CD4-positive, alpha-beta T cell treated with Interleukin-4 for 1 hour (primary cell): ENCODE results near the gene SERINC1.

Experiments
- DNase-seq, 2 donors: peaks; one replicate each; pipeline ENCODE4 v3.0.0-alpha.2; 2020 to 2022

SERINC1 gene

GRCh38 chr6:122431780-122432179 lies 39.8 kb downstream of the SERINC1 start:
- DNase-seq, result no peak

GRCh38 chr6:122429323-122429722 lies 42.3 kb downstream of the SERINC1 start:
- no peak for DNase-seq

GRCh38 chr6:122428781-122429180 lies 42.8 kb downstream of the SERINC1 start:
- DNase-seq, result no peak

- no peak for DNase-seq
Observed at GRCh38 chr6:122426597-122426996, 45.0 kb downstream of the SERINC1 start.

DNA sequence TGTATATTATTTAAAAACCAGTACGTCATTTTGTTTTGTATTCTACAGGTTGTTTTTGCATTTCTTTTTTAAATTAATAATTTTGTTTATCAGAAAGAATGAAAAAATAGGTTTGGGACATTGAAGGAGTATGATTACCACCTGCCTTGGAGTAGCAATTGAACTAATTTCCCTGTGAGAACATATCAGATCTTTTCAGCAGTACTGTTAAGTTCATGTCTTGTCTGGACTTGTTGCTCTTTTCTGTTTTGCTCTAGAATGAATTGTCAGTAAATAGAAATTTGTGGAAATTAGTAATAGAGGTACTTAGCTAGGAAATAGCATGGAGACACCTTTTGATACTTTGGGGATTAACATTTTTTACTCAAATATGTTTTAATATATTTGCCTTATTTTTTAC lies 47.9 kb downstream of the SERINC1 start:
- DNase-seq, result no peak

- DNase-seq, result no peak
Observed at GRCh38 chr6:122422614-122423267, 48.9 kb downstream of the SERINC1 start.

DNA sequence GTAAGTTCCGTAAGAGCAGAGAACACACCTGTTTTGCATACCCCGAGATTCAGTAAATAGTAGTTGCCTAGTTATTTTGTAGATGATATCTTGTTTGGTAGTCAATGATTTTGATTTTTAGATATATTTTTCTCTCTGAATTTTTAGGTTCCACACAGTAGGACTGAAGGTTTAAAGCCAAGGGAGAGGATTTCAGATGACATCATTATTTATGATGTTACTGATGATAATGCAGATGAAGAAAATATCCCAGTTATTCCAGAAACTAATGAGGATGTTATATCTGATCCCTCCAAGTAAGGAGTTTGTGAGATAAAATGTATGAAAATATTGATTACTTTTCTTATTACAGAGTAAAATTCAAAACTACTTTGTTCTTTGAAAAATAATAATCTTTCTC lies 49.6 kb downstream of the SERINC1 start:
- no peak for DNase-seq

- DNase-seq, result no peak
Observed at GRCh38 chr6:122416825-122417224, 54.8 kb downstream of the SERINC1 start.

DNA sequence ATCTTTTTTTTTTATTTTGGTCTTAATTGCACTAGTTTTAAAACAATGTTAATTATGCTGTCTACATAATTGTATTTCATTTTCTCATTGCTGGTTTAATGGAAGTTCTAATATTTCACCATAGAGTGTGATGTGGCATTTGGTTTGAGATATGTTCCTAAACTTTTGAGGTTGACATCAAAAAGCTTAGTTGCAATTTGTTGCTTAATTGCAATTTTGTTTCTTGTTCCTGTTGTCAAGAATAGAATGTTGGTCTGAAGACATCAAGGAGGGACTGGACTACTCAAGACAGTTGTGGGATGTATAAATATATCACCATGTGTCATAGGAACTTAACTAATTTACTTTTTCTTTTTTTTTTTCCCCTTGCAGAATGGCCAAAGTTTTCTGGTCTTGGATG lies 59.6 kb downstream of the SERINC1 start:
- no peak for DNase-seq

- peak in 1 of 2 donors; percentile 54 for DNase-seq
Observed at GRCh38 chr6:122408702-122409458, 62.7 kb downstream of the SERINC1 start.

DNA sequence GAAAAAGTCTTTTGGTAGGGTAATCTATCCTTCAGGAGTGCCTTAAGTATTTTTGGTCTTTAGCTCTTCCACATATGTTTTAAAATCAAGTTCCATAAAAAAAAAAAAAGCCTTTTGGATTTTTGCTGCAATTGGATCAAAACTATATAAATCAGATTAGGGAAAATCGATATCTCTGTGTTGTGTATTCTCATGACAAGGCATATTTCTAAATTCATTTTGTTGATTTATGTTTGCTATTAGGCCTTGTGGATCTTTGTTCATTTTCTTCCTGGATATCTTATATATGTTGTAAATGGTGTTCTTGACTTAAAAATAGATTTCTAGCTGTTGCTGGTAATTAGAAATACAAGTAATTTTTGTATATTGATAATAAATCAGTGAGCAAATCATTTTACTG lies 63.4 kb downstream of the SERINC1 start:
- no peak for DNase-seq

DNA sequence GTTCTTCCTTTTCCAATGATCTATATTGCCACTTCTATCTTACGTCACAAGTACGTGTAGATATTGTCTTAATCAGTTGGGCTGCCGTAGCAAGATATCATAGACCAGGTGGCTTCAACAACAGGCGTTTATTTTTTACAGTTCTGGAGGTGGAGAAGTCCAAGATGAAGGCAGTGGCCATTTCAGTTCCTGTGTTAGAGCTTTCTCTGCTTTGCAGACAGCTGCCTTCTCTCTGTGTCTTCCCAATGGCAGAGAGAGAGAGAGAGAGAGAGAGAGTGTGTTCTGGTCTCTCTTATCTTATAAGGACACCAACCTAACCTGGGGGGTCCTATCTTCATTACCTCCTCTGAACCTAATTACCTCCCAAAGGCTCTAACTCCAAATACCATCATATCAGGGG lies 63.9 kb downstream of the SERINC1 start:
- DNase-seq, result no peak

- no peak for DNase-seq
Observed at GRCh38 chr6:122406187-122406586, 65.4 kb downstream of the SERINC1 start.

- DNase-seq, result no peak
Observed at GRCh38 chr6:122405417-122405816, 66.2 kb downstream of the SERINC1 start.

- no peak for DNase-seq
Observed at GRCh38 chr6:122404444-122404843, 67.2 kb downstream of the SERINC1 start.

DNA sequence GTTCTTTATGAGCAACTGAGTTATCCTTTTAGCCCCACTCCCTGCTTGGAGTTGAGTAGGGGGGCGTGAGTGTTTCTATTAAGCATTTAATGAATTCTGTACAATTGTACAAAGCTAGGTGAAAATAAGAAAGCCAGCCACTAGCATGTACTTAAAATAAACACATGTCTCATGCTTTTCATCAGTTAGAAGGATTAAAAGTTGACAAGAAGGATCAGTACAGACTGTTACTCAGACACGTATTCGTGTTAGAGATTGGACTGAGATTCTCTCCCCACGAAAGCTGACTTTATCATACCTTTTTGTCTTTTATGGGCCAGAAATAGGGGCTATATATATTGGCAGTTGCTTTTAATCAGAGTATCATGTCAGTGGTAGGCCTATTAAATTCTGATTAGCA lies 70.5 kb downstream of the SERINC1 start:
- no peak for DNase-seq

DNA sequence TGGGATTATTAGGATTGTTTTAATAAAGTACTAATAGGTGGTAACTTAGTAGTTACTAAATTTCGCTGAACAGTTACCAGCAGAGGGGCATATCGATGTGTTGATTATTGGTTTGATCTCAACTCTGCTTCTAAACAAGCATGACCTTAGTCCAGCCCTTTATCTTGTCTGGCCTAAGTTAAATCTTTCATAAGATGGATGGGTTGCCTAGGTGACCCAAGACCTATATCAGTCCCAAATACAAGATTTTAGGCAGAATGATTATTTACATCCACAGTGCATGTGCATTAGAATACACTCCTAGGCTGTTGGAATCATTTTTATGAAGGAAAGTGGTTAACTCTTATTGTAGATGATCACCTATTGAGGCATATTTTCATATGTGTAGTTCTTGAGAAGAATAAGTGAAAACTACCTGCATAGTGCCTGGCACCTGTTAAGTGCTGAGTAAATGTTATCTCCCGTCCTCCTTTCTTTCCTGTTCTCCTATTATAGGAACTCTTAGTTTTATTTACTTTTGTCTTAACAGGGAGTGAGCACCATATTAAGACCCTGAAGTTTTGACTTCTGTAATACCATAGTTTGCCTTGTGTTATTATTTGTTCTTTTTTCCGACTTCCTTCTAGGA lies 71.0 kb downstream of the SERINC1 start:
- DNase-seq, result no peak

GRCh38 chr6:122400121-122400450 lies 71.5 kb downstream of the SERINC1 start:
- no peak for DNase-seq

DNA sequence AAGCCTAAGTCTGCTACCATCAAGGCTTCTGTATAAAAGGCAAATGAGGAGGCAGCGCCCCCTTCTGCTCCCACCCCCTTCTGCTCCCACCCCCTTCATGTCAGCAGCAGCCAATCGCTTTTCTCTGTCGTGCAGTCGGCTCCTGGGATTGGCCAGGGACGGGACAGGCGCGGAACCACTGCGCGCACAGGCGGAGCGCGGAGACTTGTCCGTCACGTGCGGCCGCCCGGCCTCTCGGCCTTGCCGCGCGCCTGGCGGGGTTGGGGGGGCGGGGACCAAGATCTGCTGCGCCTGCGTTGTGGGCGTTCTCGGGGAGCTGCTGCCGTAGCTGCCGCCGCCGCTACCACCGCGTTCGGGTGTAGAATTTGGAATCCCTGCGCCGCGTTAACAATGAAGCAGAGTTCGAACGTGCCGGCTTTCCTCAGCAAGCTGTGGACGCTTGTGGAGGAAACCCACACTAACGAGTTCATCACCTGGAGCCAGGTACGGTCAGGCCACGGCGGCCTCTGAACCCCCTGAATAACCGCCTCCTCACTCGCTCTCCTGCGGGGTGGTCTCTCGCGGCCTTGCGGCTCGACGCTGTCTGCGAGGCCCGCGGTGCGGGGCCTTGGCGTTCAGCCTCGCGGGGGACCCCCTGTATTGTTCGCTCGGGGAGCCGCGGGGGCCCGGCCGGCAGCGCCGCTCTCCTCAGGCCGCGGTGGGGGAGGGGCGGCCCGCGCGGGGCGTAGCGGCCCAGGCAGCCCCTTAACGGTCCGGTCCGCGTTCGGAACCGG lies 72.1 kb downstream of the SERINC1 start, which contains the start of gene HSF2:
TSS of gene HSF2 (plus strand) at position 305 of the 773 bp plus-strand sequence. CDS start at position 391, 86 bp downstream.
- DNase-seq, result peak; percentile 97

DNA sequence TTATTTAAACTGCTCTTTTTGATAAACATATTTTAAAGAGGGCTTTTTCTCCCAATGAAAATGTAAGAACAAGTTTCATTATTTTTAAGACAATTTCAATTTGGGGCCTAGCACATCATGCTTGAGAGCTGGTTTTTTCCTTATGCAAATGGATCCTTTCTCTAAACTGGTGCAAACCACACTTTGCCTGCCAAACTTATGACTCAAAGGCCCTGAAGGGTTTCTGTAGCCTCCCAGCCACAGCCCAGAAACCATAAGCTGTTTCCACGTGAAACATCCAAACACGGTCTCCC lies 72.6 kb downstream of the SERINC1 start:
- no peak for DNase-seq

DNA sequence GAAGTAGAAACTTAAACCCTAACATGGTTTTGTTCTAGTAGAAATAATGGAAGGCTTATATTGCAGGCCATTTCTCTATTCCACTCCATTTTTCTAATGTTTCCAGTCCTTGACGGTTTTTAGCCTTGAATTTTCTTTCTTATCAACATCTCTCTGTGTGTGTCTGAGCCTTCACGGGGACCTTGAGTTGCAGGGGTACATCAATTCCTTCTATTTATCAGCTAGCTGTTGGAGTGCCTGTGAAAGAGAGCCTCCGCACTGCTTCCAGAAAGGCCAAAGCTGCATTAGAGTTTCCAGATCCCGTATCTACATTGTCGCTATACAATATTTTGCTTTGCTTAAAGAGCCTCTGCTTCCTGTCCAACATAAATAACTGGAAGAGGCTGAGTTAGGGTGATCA lies 77.6 kb downstream of the SERINC1 start:
- DNase-seq, result no peak

DNA sequence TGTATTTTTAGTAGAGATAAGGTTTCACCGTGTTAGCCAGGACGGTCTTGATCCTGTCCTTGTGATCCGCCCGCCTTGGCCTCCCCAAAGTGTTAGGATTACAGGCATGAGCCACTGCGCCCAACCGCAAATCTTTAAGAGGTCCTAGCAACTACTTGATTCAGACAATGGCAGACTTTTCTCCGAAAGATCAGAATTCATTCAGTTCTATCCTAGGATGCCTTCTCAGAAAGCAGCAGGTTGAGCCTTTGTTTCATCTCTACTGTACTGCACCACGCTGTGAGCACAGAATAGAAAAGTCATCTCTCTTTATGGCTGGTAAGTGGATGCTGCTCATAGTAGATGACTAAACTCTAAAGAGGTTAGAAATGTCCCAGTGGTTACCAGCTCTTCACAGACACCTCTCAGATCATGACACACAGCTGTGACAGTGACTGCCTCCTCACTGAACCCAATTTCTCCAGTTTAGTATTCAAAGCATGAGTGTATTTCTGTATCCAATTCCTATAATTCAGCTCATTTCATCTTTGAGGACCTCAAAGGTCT lies 78.2 kb downstream of the SERINC1 start:
- no peak for DNase-seq
